ENCODE measurements around the gene CCR5AS.
"Not testable (repeated sequence)": the region's sequence is repeated elsewhere in the genome, so short reads cannot be mapped to it uniquely, and the experiment has no call there.

Gene CCR5AS

DNA sequence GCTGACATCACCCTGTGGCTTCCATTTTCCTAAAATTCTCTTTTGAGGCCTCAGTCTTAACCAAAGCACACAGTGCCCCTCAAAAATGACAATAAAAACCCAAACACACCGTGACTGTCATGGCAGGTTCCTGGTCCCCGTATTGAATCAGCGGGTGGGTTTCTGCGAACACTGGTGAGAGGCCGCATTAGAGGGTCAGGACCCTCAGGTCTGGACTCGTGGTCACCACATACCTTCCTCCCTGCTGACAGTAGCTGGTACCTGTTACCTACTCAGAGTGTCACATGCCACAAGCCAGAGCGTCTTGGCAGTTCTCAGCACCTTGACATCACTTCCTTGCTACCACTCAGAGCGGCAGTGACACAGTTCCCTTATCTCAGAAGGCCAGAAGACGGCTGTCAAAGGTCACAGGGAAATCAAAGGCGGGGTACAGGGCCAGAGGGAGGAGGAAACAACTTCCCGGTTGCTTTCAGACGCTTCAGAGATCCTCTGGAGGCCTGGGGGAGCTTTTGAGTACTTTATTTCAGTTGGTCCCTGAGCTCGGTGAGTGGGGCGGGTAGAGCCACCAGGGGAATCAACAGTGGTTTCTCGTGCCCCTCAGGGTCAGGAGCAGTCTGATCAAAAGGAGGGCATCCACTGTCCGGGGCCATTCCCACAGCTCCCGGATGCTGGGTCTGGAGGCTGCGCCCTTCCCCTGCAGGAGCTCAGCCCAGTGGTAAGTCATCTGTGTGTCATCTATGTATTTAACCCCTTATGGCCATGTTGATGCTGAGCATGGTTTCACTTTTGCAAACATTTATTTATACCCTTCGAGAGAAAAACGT lies at the start of gene CCR5AS, which contains the start of gene CCRL2:
TSS of gene CCR5AS (minus strand) at position 279 of the 824 bp plus-strand sequence.
TSS of gene CCRL2 (plus strand) at position 472 of the 824 bp plus-strand sequence. CDS start 821 bp downstream, outside the sequence.
- peak; percentile 84 to 90 for DNase-seq

DNA sequence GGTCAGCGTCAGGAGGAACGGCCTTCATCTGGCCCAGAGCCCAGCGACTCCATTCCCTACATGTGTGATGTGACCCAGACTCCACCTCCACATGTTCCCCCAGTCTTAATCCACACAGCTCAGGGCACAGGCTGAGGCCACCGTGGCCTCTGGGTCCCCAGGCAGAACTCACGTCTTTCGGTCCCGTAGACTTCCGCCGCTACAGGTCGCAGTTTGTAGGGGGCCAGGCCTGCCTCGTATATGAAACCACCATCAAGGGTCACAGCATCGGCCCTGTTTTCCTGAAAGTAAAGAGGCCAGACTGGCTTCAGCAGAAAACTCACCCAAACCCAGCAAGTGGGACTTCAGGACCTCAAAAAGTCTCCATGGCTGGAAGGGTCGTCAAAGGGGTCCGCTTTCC lies 49.3 kb upstream of the CCR5AS start:
- no peak for DNase-seq

DNA sequence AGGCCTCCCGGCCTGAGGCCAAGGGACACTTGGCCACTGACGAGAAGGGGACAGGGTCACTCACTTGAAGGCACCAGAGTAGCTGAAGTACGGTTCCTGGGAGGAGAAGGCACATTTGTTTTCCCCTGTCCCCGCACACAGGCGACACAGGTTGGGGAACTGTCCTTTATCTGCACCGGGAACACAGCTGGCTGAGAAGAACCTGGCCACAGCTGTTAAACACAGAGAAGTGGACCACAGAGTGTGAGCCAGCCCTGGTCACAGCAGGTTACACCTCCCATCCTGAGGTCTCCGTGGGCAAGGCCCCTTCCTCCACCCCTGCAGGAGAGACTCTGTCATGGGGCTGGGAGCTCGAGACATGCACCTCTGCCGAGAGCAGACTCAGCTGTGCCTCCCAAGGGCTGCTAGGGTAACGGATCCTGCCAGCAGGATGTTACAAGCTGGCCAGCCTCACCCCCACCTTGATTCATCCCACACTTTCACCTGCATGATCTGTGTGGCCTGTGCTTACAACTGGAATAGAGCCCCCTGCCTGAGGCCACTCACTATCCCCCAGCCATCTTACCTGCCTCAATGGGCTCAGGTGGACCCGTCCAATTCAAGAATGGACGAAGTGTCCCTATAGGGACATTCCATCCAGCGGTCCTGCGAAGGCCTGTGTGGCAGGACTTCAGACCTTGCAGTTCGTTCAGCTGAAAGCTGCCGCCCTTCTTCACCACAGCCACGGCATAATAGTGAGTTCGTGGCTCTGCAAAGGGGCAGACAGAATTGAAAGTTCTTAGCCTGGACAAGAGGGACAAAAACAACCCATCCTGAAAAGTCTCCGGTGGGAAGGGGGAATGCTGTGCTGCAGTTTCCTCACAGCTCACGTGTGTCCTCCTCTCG lies 48.6 kb upstream of the CCR5AS start:
- DNase-seq, result no peak

DNA sequence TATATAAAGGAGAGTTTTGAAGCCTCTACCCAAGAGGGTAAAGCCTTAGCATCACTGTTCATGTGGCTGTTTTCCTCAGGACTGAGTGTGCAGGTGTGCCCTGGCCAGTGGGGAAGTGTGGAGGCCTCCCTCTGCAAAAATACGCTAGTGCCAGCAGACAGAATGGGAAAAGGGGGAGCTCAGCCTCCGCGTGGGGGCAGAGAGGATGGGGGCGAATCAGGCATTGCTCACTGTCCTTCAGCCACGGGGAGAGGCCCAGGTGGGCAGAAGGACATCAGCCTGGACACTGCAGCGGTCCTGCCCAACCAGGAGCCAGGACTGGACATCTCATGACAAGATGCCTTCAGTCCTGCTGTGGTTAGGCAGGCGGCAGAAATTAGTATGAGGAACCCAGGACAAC lies 47.7 kb upstream of the CCR5AS start:
- no peak for DNase-seq

DNA sequence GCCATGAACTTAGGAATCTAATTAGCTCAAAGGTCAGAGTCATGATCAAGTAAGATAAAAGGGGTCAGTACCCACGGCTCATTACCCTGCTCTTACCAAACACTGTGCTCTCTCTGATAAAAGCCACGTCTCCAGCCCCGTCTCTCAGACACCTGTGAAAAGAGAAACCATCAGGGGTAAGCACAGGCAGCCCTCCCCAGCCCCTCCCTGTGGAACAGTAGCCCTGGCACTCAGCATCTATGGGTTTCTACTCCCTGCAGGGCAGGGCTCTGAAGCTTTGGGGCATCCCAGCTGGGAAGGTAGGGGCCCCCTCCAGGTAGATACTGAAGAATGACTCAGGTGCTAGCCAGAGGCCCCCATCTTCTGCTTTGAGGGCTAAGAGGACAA lies 47.3 kb upstream of the CCR5AS start:
- DNase-seq, result no peak

DNA sequence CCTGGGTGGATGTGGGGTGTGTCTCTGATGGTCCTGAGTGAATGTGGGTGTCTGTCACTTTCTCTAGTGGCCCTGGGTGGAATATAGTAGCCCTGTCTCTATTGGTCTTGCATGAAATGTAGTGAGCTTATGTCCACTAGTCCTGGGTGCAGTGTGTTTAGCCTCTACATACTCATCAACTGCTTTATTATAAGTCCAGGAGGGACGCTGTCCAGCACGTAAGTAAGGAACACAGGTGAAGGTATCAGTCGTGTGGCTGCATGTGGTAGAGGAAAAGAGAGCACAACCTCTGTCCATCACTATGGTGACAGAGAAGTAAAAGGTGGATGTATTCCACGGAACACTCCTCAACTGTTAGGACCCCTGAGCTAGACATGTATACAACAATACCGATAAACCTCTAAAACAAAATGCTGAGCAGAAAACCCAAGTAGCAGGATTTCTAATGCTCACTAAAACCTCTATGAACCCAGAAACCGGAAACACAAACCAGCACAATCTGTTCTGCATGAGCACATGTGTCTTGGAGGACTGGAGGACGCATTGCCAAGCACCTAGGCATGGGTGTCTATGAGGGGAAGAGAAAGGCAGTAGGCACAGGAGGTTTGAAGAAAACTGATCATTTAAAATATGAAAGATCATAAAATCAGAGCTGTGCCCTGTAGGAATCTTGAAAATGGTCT lies 46.8 kb upstream of the CCR5AS start:
- no peak for DNase-seq

DNA sequence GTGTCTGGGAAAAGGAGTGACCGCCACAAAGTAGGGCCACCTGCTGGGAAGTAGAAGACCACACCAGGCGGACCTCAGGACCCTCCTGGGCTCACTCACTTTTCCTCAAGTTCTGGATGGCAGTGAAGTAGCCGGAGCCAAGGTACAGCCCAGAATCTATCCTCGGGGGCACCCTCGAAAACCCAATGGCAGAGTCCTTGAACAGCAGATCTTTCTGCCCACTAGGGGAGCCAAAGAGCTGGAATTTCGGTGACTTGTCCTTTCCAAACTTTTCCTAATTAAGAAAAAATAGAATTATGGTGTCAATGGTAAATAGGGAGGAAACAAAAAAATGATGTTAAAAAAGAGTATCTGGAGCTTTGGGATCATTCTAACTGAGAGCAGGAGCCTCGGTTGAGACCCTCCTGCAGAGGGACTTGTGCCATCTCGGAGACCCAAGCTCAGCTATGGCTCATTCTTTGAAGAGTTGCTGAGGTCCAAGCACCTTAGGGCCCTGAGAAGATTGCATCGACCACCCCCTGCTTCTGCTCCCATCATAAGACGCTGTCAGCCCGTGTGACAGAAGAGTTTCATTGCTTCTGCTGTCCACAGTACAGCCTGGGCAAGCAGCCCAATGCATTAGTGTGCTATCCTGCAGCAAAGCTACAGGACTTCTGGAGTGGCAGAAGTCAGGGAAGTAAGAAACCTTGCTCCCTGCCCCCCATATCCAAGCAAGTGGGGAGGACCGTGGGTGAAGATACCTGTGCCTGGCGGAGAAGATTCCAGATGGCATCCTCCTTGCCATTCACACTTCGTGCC lies 43.1 kb upstream of the CCR5AS start:
- no peak for DNase-seq

DNA sequence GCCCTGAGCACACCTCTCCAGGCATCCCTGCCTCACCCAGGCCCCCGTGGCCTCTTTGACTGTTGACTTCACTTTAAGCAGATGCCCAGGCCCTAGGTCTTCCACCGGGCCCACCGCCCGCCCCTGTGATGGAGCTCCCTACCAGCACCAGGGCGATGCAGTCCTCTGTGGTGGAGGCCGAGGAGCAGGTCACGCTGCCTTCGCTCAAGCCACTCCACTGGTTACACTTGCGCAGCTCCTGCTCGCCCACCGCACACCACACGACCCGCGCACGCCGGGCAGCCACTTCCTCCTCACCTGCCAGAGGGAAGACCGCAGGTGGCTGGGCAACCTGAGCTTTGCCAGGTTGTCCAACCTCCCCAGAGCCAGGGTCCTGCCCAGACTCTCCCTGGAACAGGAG lies 41.9 kb upstream of the CCR5AS start:
- DNase-seq, result no peak

DNA sequence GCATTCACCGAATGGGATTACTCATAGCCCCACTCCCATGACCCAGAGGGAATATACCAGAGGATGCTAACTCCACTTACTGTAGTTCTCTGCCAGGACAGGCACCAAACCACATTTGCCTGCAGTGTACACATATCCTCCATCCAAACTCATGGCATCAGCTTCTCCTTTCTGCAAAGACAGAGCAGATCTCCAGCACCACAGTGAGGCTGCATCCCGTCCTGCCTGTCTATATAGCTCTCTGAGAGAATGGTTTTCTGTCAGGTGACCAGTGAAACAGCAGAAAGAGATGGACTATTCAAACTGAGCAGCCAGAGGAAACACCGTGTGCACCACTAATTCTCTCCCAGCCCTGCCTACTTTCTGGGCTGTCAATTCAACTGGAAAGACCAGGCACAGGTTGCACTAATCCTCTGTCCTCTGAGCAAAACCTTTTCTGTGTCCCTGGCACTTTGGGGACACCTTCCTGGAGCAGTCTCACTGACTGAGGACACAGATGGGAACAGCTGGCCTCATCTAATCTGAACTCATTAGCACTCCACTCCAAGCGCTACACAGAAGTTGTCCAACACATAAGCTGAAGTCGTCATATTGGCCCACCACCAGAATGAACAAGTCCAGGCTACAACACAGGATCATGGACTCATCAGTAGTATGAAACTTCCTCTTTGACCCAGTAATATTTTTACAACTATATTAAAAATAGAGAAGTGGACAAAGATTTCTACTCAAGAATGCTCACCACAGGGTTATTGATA lies 40.5 kb upstream of the CCR5AS start:
- DNase-seq, result peak in 1 of 2 donors; percentile 47

DNA sequence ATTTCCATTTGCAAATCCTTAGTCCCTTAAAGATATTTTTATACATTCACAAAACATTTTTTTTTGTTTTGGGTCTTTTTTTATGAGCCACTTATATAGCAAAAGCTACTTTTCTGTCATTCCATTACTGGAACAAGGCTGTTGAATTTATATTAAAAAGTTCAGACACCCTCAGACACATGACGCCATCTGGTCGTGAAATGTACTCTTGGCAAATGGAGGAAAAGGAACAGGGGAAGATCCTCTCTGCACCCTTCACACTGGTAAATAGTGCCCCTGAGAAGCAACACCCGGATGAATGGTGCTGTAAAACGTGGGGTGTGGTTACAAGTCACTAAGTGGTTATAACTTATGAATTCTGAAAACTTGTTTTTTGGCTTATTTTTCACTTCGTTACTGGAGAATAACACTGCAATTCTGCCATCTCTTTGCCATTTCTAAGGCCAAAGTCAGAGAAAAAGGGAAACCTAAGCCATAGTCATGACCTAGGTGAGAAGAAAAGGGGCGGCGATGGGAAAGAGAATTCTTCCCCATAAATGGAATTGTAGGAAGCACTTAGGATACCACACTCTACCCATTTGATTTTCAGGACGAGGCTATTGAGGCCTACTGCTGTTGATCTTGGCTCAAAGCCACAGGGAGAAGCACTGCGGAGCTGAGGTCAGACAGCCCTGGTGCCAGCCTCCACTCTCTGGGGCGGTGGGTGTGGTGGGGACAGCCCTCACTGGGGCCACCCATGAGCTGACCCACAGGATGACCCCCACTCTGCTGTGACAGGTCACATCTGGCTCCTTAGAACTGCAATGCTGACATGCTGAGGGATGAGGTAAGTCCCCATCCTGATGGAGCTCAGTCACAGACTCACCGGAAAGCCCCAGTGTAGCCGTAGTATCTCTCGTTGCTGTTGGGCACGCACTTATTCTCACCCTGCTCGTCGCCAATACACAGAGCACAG lies 36.0 kb upstream of the CCR5AS start:
- DNase-seq, result no peak

DNA sequence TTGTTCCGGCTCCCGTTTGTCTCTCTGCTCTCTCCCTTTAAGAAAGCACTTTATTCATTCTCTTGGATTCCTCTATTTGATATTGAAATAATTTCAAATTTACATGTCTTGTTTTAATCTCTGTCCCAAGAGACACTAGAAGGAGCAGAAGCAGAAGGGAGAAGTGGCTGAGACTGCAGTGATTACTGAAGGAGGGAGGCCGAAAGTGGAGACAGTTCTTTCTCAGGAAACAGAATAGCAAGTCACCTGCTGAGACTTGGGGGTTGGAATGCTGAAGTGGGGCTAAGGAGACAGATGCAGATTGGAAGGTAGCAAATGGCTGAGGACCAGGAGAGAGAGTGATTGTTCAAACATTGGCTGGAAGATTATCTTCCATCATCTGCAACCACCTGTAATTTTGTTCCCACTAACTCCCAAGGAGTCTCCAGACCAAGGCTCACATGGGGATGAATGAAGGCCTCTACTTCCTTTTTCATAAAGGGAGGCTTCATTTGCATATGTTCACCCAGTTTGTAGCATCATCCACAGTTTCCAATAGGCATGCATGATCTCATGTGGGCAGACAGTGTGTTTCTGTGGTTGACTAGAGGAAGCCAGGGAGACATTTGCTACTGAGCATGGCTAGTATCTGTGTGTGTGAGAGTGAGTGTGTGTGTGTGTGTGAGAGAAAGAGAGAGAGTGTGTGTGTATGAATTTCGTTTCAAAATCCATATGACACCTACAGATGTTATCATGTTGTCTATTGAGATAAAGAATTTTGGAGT lies 33.8 kb upstream of the CCR5AS start:
- peak in 1 of 2 donors; percentile 89 for DNase-seq

DNA sequence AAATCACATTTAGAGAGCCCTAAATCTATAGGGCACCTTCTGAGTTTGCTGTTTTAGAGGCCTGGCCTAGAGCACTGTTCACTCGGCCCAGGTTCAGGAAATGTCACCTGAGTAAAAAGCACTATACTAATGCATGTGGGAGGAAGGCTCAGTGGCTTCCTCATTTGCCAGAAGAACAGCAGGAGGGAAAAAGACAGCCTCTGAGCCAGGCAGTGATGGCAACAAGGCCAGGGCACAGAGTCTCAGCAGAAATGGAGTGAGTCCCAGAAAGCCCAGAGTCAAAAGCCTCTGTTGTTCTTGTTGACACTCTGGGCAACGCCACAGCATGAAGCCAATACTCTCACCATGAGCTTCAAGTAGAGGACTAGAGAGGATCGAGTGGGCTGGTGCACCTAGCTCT lies 32.0 kb upstream of the CCR5AS start:
- no peak for DNase-seq

DNA sequence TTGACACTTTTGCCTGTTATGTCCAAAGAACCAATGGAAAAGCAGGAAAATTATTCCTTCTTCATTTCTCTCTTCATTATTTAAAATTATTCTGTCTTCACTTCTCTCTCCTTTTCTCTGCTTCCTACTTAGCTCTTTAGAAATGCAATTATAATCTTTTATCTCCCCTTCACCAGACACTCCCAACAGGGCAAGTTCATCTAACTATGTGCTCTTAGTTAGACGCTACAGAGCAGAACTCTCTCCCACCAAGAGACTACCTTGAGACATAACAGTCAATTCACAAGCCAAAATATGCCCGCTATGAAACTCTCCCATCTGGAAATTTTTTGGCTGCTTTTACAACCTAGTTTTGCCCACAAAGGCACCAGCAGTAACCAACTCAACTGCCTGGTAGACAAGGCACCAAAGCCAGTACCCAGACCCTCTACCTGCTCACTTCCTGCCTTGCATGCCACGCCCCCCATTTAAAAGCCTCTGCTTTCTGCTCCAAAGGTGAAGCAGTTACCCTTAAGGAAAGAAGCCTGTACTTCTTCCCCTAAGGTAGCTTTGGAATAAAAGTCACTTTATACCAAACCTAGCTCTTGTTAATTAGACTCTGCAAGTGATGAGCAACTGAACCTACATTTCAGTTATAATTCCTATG lies 28.3 kb upstream of the CCR5AS start:
- DNase-seq, result no peak

DNA sequence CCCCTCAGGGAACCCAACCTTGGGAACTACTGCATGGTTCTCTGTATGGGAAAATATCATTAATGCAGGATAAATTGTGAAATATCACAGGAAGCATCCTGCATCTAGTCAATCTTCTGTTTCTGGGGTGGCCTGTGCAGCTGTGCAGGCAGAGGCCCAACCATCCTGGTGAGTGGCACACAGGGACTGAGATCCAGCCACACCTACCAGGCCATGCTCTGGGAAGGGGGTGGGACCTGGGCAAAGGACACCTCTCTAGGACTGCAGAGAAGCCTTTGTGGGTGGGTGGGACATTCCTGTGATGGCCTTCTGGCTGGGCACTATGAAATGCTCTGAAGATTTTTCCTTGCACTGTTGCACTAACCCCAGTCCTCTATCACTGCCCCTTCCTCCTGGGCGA lies 27.0 kb upstream of the CCR5AS start:
- no peak for DNase-seq

DNA sequence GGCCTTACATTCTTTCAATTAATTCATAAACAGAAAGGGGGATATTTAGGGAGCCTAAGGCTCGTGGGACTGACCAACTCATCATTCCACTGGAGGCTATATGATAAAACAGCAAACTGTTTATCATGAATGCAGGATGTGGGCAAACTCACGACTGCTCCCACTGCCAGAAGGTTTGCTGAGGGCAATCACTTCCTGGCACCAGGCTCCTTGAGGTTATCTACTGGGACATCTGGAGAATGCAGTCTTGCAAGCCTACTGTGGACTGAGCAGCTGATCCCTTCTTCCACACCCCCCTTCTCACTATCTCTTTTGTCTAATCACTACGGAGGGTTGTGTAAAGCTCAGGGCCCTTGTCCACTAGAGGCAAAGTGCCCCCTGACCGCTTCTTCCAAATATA lies 26.3 kb upstream of the CCR5AS start:
- peak in 1 of 2 donors; percentile 78 for DNase-seq

DNA sequence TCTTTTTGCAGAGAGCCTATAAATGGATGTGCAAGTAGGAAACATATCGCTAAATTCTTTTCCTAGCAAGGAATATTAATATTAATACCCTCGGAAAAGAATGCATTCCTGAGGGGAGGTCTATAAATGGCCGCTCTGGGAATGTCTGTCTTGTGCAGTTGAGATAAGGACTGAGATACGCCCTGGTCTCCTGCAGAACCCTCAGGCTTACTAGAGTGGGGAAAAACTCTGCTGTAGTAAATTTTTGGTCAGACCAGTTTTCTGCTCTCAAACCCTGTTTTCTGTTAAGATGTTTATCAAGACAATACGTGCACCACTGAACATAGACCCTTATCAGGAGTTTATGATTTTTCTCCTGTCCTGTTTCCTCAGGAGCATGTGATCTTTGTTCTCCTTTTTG lies 25.0 kb upstream of the CCR5AS start:
- DNase-seq, result not testable (repeated sequence)

DNA sequence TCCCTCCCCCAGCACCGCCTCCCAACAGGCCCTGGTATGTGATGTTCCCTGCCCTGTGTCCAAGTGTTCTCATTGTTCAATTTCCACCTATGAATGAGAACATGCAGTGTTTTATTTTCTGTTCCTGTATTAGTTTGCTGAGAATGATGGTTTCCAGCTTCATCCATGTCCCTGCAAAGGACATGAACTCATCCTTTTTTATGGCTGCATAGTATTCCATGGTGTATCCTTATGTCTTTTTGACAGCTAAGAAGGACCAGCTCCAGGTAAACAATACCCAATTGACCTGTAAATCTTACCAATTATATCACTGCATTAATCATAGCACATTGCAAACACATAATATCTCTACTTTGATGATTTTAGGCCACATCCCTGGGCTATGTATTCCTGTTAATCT lies 24.0 kb upstream of the CCR5AS start:
- DNase-seq, result not testable (repeated sequence)

DNA sequence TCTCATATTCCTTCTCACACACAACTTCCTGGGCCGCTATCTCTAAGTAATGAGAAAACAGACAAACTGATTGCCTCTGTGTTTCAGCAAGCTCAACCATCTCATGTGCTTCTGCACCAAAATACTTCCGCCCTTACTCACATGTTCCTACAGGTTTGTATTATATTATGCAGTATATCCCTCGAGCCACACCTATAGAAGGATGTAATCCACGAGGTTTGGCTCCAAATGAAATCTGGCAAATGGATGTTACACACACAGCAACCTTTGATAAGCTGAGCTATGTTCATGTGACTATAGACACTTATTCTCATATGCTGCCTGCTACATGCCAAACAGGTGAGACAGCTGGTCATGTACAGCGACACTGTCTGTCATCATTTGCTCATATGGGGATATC lies 22.8 kb upstream of the CCR5AS start:
- no peak for DNase-seq

DNA sequence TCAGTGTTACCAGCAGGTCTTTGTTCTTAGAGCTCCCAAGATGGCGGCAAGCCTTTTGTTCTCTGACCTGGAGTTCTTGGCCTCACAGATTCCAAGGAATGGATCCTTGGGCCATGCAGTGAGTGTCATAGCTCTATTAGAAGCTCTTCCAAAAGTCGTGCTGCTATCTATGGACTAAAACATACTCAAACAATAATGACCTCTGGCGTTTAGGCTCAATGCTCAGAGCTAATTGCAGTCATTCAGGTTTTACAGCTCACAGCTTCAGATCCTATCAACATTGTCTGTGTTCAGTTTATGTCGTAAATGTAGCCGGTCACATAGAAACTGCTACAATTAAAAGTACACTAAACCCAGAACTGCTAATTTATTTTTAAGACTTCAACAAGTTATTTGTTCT lies 22.4 kb upstream of the CCR5AS start:
- DNase-seq, result no peak
